GM23338 (cell line): ENCODE data around the gene NINJ2. TPM values are rescaled to one million over a fixed set of nuclear protein-coding genes. Genes with fewer than 3 reads are reported as not detected.

Experiments used
- ATAC-seq: fragments of 200-7000 bp; cut with Tn5 transposase; 3 replicates; pipeline ENCODE4 v1.9.1; 2020
- DNase-seq: peaks from one replicate; pipeline ENCODE4 v3.0.0-alpha.2; 2015; ENCODE audit warnings: low spot score
- H2AFZ ChIP-seq: fragments of 200-600 bp; sonication (generic); 2 replicates; pipeline ENCODE4 v1.8.0; 2016; ENCODE audit warnings: antibody characterized with exemption, mild to moderate bottlenecking, moderate library complexity
- H3F3A ChIP-seq: fragments of 200-600 bp; sonication (generic); replicated peaks from 2 replicates; pipeline ENCODE4 v1.8.0; 2017; ENCODE audit warnings: antibody characterized with exemption, mixed run types, low read depth
- H3K27ac ChIP-seq: fragments of 200-600 bp; sonication (generic); 2 replicates; pipeline ENCODE4 v1.6.1; 2016; ENCODE audit warnings: low read depth
- H3K27me3 ChIP-seq: fragments of 200-600 bp; sonication (generic); 2 replicates; pipeline ENCODE4 v1.8.0; 2016; ENCODE audit warnings: mild to moderate bottlenecking, mixed run types, moderate library complexity; ENCODE audit not compliant: insufficient read depth
- H3K36me3 ChIP-seq: fragments of 200-600 bp; sonication (generic); 2 replicates; pipeline ENCODE4 v1.8.0; 2016; ENCODE audit warnings: mild to moderate bottlenecking; ENCODE audit not compliant: insufficient read depth
- H3K4me1 ChIP-seq: fragments of 200-600 bp; sonication (generic); 2 replicates; pipeline ENCODE4 v1.8.0; 2016; ENCODE audit warnings: mild to moderate bottlenecking, moderate library complexity; ENCODE audit not compliant: insufficient read depth
- H3K4me2 ChIP-seq: fragments of 200-600 bp; sonication (generic); 2 replicates; pipeline ENCODE4 v1.7.1; 2017; ENCODE audit warnings: mixed run types
- H3K4me3 ChIP-seq: fragments of 200-600 bp; sonication (generic); 2 replicates; pipeline ENCODE4 v1.6.1; 2016; ENCODE audit warnings: mixed run types
- H3K79me2 ChIP-seq: fragments of 200-600 bp; sonication (generic); replicated peaks from 2 replicates; pipeline ENCODE4 v1.8.0; 2017; ENCODE audit warnings: mild to moderate bottlenecking; ENCODE audit not compliant: insufficient read depth
- H3K9me2 ChIP-seq: fragments of 200-600 bp; sonication (generic); 2 replicates; pipeline ENCODE4 v1.8.0; 2017; ENCODE audit not compliant: insufficient read depth
- H4K20me1 ChIP-seq: fragments of 200-600 bp; sonication (generic); replicated peaks from 2 replicates; pipeline ENCODE4 v1.8.0; 2017; ENCODE audit warnings: mild to moderate bottlenecking; ENCODE audit not compliant: insufficient read depth
- H3K27ac Mint-ChIP-seq: 2 replicates; pipeline ENCODE4 v1.8.0; 2020; ENCODE audit warnings: inconsistent platforms, mild to moderate bottlenecking, moderate library complexity, mixed read lengths
- H3K27me3 Mint-ChIP-seq: 3 replicates; pipeline ENCODE4 v1.8.0; 2022; ENCODE audit warnings: low read depth, mild to moderate bottlenecking, moderate library complexity, mixed read lengths, inconsistent platforms; ENCODE audit not compliant: insufficient read depth, poor library complexity
- H3K36me3 Mint-ChIP-seq: 3 replicates; pipeline ENCODE4 v1.8.0; 2021; ENCODE audit warnings: low read depth, mild to moderate bottlenecking, inconsistent platforms, moderate library complexity, mixed read lengths
- H3K4me1 Mint-ChIP-seq: 3 replicates; pipeline ENCODE4 v1.8.0; 2020; ENCODE audit warnings: mild to moderate bottlenecking, inconsistent platforms, mixed read lengths
- H3K4me3 Mint-ChIP-seq: 3 replicates; pipeline ENCODE4 v1.8.0; 2021; ENCODE audit warnings: moderate library complexity, mild to moderate bottlenecking, inconsistent platforms, mixed read lengths
- H3K9me3 Mint-ChIP-seq: 3 replicates; pipeline ENCODE4 v1.8.0; 2020; ENCODE audit warnings: moderate library complexity, mild to moderate bottlenecking, inconsistent platforms, mixed read lengths
- CREB1 ChIP-seq: fragments of 250-450 bp; sonication (Bioruptor Pico); IDR thresholded peaks from 2 replicates; pipeline ENCODE4 v1.5.0; 2020; ENCODE audit warnings: low read depth, mild to moderate bottlenecking, moderate library complexity
- EZH2 ChIP-seq: fragments of 200-600 bp; sonication (generic); IDR thresholded peaks from one replicate; pipeline ENCODE4 v1.8.0; 2017; ENCODE audit warnings: antibody characterized with exemption, mild to moderate bottlenecking, low read depth; ENCODE audit not compliant: unreplicated experiment
- NANOG ChIP-seq: IDR thresholded peaks from 2 replicates; pipeline ENCODE4 v1.6.1; 2016; ENCODE audit warnings: antibody characterized with exemption, borderline replicate concordance
- REST ChIP-seq: IDR thresholded peaks from one replicate; pipeline ENCODE4 v1.6.1; 2018; ENCODE audit warnings: antibody characterized with exemption; ENCODE audit not compliant: unreplicated experiment
- STAT1 ChIP-seq: IDR thresholded peaks from one replicate; pipeline ENCODE4 v1.6.1; 2016; ENCODE audit warnings: antibody characterized with exemption; ENCODE audit not compliant: unreplicated experiment
- ZNF114 ChIP-seq: fragments of 250-450 bp; sonication (Bioruptor Pico); IDR thresholded peaks from 2 replicates; pipeline ENCODE4 v1.5.0; 2020; ENCODE audit warnings: mild to moderate bottlenecking, moderate library complexity
- ZNF331 ChIP-seq: fragments of 250-450 bp; sonication (Bioruptor Pico); IDR thresholded peaks from 2 replicates; pipeline ENCODE4 v1.5.0; 2020; ENCODE audit warnings: low read depth, mild to moderate bottlenecking, moderate library complexity
- ZNF462 ChIP-seq: fragments of 250-450 bp; sonication (Bioruptor Pico); IDR thresholded peaks from 2 replicates; pipeline ENCODE4 v1.5.0; 2020; ENCODE audit warnings: mild to moderate bottlenecking, moderate library complexity
- polyA plus RNA-seq: library from polyadenylated mRNA; unstranded; fragments of >200 nt; fragmentation: Nextera tagmentation; extraction: Ambion mirVana; gene quantifications from 2 replicates; pipeline ENCODE4 v1.2.1, GENCODE V29; 2016
- total RNA-seq: library from RNA; depleted of rRNA; stranded (reverse); fragments of >200 nt; shearing (Covaris generic); gene quantifications from 2 replicates; pipeline ENCODE4 v1.2.3, GENCODE V29; 2014

NINJ2 gene
- total and polyA plus RNA-seq, 2 experiments from 2014 or later, result 0.94 to 2.6 TPM

GRCh38 chr12:638953-639557, 24.2 kb downstream of the NINJ2 start:
- DNase-seq (no peak), ATAC-seq (no peak)
- Mint-ChIP-seq H3K36me3 (no peaks in the 10 kb centered on the region), H3K27ac (no peak overlapping the region), H3K9me3 (no peaks in the 10 kb centered on the region), H3K4me3 (no peak overlapping the region), H3K4me1 (peaks cover 4% of the 10 kb centered on the region; the same call in 2 of the 3 replicates), H3K27me3 (peaks cover 5% of the 10 kb centered on the region)
- Histone ChIP-seq H3K4me2 (no peak overlapping the region), H2AFZ (no peak overlapping the region), H3K27ac (no peak overlapping the region), H3K36me3 (no peaks in the 10 kb centered on the region), H3K9me2 (no peaks in the 10 kb centered on the region), H3F3A (peaks cover 6% of the 10 kb centered on the region; the same call in 1 of the 2 replicates), H3K79me2 (no peaks in the 10 kb centered on the region), H3K4me1 (no peaks in the 10 kb centered on the region; the same call in 1 of the 2 replicates), H3K4me3 (no peak overlapping the region), H4K20me1 (no peaks in the 10 kb centered on the region), H3K27me3 (no peaks in the 10 kb centered on the region)
- no peak for TF ChIP-seq ZNF114 (CRISPR knock-in tag)
- TF ChIP-seq EZH2, result no peak
- no peak for TF ChIP-seq REST
- no peak for TF ChIP-seq STAT1
- TF ChIP-seq NANOG, result no peak
- TF ChIP-seq ZNF331 (CRISPR knock-in tag), result no peak
- no peak for TF ChIP-seq ZNF462
- no peak for TF ChIP-seq CREB1 (CRISPR knock-in tag)
